Fibroblast of skin of left quadriceps (primary cell): ENCODE data around the gene CHD6.

Experiments used
- DNase-seq, 2 experiments: peaks; one replicate each; pipeline ENCODE4 v3.0.0-alpha.2; 2013; ENCODE audit warnings: low read depth in 2 of 2

The CHD6 gene

GRCh38 chr20:41394081-41394480, 224.1 kb downstream of the CHD6 start:
- no peak for DNase-seq

- no peak for DNase-seq
Measured at GRCh38 chr20:41393705-41394066, 224.5 kb downstream of the CHD6 start.

- no peak for DNase-seq
Measured at GRCh38 chr20:41392871-41393704, 225.1 kb downstream of the CHD6 start.

- no peak for DNase-seq
Measured at GRCh38 chr20:41392295-41392694, 225.9 kb downstream of the CHD6 start.

- DNase-seq, result no peak
Measured at GRCh38 chr20:41391587-41392001, 226.6 kb downstream of the CHD6 start.

GRCh38 chr20:41390889-41391288, 227.3 kb downstream of the CHD6 start:
- DNase-seq, result no peak

- no peak for DNase-seq
Measured at GRCh38 chr20:41387444-41387851, 230.7 kb downstream of the CHD6 start.

GRCh38 chr20:41386502-41387427, 231.4 kb downstream of the CHD6 start:
- peak; percentile 52 to 55 for DNase-seq

- no peak for DNase-seq
Measured at GRCh38 chr20:41382791-41383305, 235.3 kb downstream of the CHD6 start.

- DNase-seq, result no peak
Measured at GRCh38 chr20:41380551-41381193, 237.5 kb downstream of the CHD6 start.

- no peak for DNase-seq
Measured at GRCh38 chr20:41379551-41379950, 238.6 kb downstream of the CHD6 start.

GRCh38 chr20:41377275-41377674, 240.9 kb downstream of the CHD6 start:
- no peak for DNase-seq

- DNase-seq, result no peak
Measured at GRCh38 chr20:41376349-41376748, 241.8 kb downstream of the CHD6 start.

GRCh38 chr20:41375846-41376245, 242.3 kb downstream of the CHD6 start:
- DNase-seq, result no peak

GRCh38 chr20:41373931-41374920, 244.0 kb downstream of the CHD6 start:
- DNase-seq, result no peak

GRCh38 chr20:41373251-41373783, 244.9 kb downstream of the CHD6 start:
- no peak for DNase-seq

GRCh38 chr20:41371371-41371770, 246.8 kb downstream of the CHD6 start:
- no peak for DNase-seq

GRCh38 chr20:41370176-41370575, 248.0 kb downstream of the CHD6 start:
- no peak for DNase-seq

- no peak for DNase-seq
Measured at GRCh38 chr20:41369673-41370072, 248.5 kb downstream of the CHD6 start.

- DNase-seq, result no peak
Measured at GRCh38 chr20:41367956-41368355, 250.2 kb downstream of the CHD6 start.

- no peak for DNase-seq
Measured at GRCh38 chr20:41367393-41367695, 250.8 kb downstream of the CHD6 start.
